LHCN-M2 (cell line): ENCODE measurements around the gene XPO6. TPM values are rescaled to one million over a fixed set of nuclear protein-coding genes. Genes with fewer than 3 reads are reported as not detected.
"Not testable (repeated sequence)": the region's sequence is repeated elsewhere in the genome, so short reads cannot be mapped to it uniquely, and the experiment has no call there.

ENCODE experiments used
- DNase-seq: peaks from one replicate; pipeline ENCODE4 v3.0.0-alpha.2; 2012; ENCODE audit warnings: low read depth
- polyA plus RNA-seq: library from polyadenylated mRNA; unstranded; fragments of >200 nt; gene quantifications from one replicate; pipeline ENCODE4 v1.2.1, GENCODE V29; 2012; ENCODE audit warnings: missing spikeins
- total RNA-seq: library from RNA; depleted of rRNA; stranded (reverse); fragments of >200 nt; gene quantifications from 2 replicates; pipeline ENCODE4 v1.2.3, GENCODE V29; 2014; rRNA removed

Gene XPO6, protein sequence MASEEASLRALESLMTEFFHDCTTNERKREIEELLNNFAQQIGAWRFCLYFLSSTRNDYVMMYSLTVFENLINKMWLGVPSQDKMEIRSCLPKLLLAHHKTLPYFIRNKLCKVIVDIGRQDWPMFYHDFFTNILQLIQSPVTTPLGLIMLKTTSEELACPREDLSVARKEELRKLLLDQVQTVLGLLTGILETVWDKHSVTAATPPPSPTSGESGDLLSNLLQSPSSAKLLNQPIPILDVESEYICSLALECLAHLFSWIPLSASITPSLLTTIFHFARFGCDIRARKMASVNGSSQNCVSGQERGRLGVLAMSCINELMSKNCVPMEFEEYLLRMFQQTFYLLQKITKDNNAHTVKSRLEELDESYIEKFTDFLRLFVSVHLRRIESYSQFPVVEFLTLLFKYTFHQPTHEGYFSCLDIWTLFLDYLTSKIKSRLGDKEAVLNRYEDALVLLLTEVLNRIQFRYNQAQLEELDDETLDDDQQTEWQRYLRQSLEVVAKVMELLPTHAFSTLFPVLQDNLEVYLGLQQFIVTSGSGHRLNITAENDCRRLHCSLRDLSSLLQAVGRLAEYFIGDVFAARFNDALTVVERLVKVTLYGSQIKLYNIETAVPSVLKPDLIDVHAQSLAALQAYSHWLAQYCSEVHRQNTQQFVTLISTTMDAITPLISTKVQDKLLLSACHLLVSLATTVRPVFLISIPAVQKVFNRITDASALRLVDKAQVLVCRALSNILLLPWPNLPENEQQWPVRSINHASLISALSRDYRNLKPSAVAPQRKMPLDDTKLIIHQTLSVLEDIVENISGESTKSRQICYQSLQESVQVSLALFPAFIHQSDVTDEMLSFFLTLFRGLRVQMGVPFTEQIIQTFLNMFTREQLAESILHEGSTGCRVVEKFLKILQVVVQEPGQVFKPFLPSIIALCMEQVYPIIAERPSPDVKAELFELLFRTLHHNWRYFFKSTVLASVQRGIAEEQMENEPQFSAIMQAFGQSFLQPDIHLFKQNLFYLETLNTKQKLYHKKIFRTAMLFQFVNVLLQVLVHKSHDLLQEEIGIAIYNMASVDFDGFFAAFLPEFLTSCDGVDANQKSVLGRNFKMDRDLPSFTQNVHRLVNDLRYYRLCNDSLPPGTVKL
- total RNA-seq = 117 and 127 TPM in 2 replicates
- polyA plus RNA-seq = 99.8 TPM

DNA sequence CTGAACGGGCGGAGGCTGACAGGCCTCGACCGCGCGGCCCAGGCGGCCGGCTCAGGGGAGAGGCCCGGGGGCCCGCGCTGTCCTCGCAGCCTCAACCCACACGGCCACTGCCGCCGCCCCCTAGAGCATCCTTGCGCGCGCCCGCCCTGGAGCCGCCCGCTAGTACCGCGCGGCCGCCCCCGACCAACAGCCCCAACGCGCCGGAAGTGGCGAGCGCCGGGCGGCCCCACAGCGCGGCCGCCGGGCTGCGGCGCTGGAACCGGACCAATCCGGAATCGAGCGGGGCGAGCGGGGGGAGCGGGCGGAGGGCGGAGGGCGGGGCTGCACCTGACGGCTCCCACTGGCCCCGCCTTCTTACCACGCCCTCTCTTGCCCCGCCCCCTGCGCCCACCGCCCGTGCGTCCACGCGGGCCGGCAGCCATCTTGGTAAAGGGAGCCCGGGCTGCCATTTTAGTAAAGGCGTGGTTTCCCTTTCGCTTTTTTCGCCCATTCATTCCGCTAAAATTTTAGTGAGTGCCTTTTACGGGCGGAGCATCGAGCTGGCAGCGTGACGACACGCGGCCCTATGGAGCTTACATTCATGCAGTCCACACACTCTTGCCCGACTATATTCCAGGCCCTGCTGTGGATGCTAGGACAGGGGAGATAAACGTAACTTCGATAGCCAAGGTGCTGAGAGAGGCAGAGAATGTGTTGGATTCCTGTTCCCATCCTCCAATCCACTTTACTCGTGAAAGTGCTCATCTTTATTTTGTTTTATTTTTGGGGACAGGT is at the start of gene XPO6:
TSS of gene XPO6 (minus strand) at position 208 of the 774 bp plus-strand sequence. CDS start 597 bp downstream, outside the sequence.
- DNase-seq = peak; percentile 92

- no peak for DNase-seq
Measured at GRCh38 chr16:28260193-28260592, 48.4 kb upstream of the XPO6 start.

DNA sequence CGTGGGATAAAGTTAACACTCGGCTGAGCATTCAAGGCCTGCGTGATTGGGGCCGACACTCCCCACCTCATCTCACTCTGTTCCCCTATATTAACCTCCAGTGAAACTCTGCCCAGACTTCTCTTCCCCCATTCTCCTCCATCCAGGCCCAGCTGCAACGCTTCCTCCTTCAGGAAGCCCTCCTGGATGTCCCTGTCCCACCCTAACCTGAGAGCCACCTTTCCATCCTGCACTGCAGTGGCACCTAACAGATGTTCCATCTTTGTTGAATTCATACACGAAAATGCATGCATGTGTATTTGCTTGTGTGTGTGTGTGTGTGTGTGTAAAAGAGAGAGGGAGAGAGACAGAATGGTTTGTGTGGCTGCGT is 48.0 kb upstream of the XPO6 start:
- DNase-seq = no peak

GRCh38 chr16:28259091-28259780 is 47.5 kb upstream of the XPO6 start:
- no peak for DNase-seq

DNA sequence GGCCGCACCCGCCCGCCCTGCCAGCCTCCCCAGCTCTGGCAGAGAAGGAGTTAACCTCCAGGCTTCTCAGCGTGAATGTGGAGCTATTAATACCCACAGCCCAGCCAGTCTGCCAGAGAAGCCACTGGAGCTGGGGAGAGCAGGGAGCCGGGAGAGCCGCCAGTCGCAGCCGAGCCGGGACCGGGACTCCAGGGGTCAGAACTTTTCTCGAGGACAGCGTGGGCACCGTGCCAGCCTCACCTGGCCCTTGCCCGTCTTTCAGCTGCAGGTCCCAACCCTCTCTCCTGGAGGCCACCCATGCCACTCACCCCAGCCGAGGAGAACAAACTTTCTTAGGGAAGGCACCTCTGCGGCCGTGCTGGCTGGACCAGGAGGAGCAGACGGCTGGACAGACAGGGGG is 46.8 kb upstream of the XPO6 start:
- no peak for DNase-seq

DNA sequence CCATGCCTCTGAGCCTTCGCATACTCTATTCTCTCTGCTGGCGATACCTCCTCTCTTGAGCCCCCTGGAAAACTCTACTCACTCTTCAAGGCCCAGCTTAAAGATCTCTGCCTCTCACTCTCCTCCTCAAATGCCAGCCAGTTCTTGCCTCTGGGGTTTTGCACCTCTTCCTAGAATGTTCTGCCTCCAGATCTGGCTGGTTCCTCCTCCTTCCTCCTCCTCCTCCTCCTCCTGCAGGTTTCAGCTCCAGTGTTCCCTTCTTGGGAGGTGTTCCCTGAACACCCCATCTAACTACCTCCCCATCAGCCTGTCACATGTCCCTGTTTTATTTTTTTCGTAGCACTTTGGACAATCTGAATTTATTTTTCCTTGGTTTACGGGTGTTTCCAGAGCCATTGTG is 45.5 kb upstream of the XPO6 start:
- no peak for DNase-seq

GRCh38 chr16:28255838-28256237 is 44.1 kb upstream of the XPO6 start:
- DNase-seq = no peak

DNA sequence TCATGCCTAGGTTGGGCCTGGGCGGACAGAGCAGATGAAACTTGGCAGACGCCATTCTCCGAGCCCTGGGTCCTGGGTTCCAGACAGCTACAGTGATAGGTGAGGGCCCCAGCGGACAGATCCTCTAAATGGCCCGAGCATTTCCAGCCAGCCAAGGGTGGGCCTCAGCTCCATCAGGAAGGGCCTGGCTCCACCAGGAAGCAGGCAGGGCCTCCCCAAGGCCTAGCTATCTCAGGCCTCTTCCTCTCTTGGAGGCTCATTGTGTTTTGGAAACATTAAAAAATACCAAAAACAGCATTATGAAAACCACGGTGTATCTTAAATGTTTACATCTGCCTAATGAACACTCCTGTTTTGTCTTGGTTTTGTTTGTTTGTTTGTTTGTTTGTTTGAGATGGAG is 42.4 kb upstream of the XPO6 start:
- no peak for DNase-seq

- DNase-seq = no peak
Measured at GRCh38 chr16:28250999-28251398, 39.2 kb upstream of the XPO6 start.

GRCh38 chr16:28249483-28249882 is 37.7 kb upstream of the XPO6 start:
- not testable (repeated sequence) for DNase-seq

GRCh38 chr16:28241924-28242323 is 30.2 kb upstream of the XPO6 start:
- DNase-seq = no peak

DNA sequence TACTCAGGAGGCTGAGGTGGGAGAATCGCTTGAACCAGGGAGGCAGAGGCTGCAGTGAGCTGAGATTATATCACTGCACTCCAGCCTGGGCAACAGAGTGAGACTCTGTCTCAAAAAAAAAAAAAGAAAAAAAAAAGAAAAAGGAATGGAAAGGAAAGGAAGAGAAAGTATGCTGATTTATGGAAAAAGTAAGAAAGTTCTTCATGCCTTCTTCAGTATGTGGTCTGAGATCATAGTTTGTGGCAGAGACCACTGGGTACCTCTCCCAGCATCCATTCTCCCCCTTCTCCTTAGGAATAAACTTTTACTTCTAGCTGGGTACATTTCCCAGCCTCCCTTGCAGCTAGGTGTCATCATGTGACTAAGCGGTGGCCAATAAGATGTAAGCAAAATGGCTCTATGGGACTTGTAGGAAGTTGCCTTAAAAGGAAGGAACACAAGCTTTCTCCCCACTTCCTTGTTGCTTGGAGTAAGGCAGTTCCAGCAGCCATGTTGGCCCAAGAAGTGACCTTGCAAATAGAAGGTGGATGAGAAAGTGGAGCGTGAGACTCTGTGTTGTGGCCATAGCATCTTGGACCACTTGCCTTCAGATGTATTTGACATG is 26.1 kb upstream of the XPO6 start:
- no peak for DNase-seq

GRCh38 chr16:28231763-28232162 is 20.0 kb upstream of the XPO6 start:
- no peak for DNase-seq

GRCh38 chr16:28223909-28224308 is 12.1 kb upstream of the XPO6 start:
- not testable (repeated sequence) for DNase-seq

GRCh38 chr16:28219777-28220176 is 8.0 kb upstream of the XPO6 start:
- DNase-seq = not testable (repeated sequence)

DNA sequence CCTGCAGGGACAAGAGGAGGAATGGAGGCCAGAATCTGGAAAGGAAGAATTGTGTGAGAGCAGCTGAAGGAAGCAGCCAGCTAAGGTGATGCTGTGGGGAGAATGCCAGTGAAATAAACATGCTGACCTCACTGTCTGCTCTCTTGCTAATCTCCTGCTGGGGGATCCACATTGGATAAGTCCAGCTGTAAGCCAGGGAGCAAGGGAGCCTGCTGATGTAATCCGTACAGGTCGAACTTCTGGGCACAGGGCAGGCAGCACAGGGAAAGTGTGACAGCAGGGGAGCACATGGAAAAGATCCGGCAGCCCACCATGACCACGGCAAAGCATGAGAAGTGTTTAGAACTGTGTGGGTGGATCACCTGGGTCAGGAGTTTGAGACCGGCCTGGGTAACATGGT is 7.5 kb upstream of the XPO6 start:
- no peak for DNase-seq

GRCh38 chr16:28218109-28218508 is 6.3 kb upstream of the XPO6 start:
- DNase-seq = peak; percentile 43

GRCh38 chr16:28217326-28217725 is 5.6 kb upstream of the XPO6 start:
- no peak for DNase-seq

GRCh38 chr16:28213396-28213795 is 1.6 kb upstream of the XPO6 start:
- no peak for DNase-seq

GRCh38 chr16:28212532-28212873 is 738 bp upstream of the XPO6 start:
- DNase-seq = peak; percentile 70
